ENCODE data around the gene ADCY5. TPM values are rescaled to one million over a fixed set of nuclear protein-coding genes. Genes with fewer than 3 reads are reported as not detected.

ADCY5 gene
- total RNA-seq, 1 experiment from 2014 or later = 0.49 TPM

DNA sequence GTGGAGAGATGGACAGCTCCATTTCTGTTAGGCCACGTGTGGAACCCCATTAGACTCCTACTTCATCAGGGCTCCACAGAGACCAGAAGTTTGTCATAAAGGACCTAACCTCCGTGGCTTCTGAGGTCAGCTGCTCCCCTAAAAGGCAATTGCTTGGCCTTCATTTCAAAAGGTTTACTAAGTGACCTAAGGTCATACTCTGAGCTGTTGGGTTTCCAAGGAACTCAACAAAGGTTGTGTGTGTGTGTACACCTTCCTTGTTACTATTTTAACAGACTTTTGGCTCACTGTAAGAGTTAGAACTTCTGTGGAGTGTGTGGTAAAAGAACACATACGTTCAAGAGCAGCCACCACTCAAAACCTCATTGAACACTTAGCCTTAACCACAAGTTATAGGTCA is 173.2 kb downstream of the ADCY5 start:
- Histone ChIP-seq H3K27ac (ENCODE audit: low read depth, low read length) (no peak overlapping the region), H3K4me3 (replicated peaks in 1 of 2; ENCODE audit: low read depth in 1 of 2, low read length in 2 of 2) (no peak overlapping the region), H3K4me1 (ENCODE audit: control insufficient read depth in 1 of 2, insufficient read depth in 2 of 2, low read length in 2 of 2) (no peaks in the 10 kb centered on the region), H3K9ac (ENCODE audit: low read length) (no peak overlapping the region), H3K27me3 (ENCODE audit: insufficient read depth, low read length) (no peaks in the 10 kb centered on the region), H2AFZ (ENCODE audit: low read depth, low read length, poor library complexity, severe bottlenecking) (no peak overlapping the region), H3K4me2 (ENCODE audit: low read length) (no peak overlapping the region), H3K36me3 (ENCODE audit: control insufficient read depth in 1 of 2, insufficient read depth in 2 of 2, low read length in 2 of 2) (no peaks in the 10 kb centered on the region), H3K9me3 (ENCODE audit: control insufficient read depth in 1 of 2, insufficient read depth in 1 of 2, low read depth in 1 of 2, low read length in 2 of 2) (no peaks in the 10 kb centered on the region), H3K79me2 (ENCODE audit: insufficient read depth, low read length) (no peaks in the 10 kb centered on the region), H4K20me1 (ENCODE audit: insufficient read depth) (no peaks in the 10 kb centered on the region), H3K9me2 (ENCODE audit: insufficient read depth) (no peaks in the 10 kb centered on the region)
- ChIA-PET POLR2A (no interaction called here), CTCF (interaction anchor here (1.2 kb wide), 1 partner anchor 11 kb away, joined by 3 read pairs; no protein-coding TSS in a partner anchor), RAD21 (ENCODE audit: low non-redundant PET in 1 of 2, low total read pairs in 2 of 2, uncharacterized antibody in 2 of 2, unreplicated experiment in 2 of 2) (no interaction called here)
- no peak for TF ChIP-seq YY1 (IDR thresholded peaks at IDR 0.05; ENCODE audit: extremely low read depth, insufficient replicate concordance, low read depth, low read length)
- TF ChIP-seq CTCF (IDR thresholded peaks at IDR 0.05 in 2 of 3, conservative IDR thresholded peaks at IDR 0.05 in 1 of 3; ENCODE audit: borderline replicate concordance in 1 of 3, insufficient read depth in 1 of 3, low read depth in 2 of 3, low read length in 2 of 3) = no peak
- TF ChIP-seq CEBPB (IDR thresholded peaks at IDR 0.05; ENCODE audit: low read depth) = no peak
- TF ChIP-seq ZFX (IDR thresholded peaks at IDR 0.05) = no peak
- TF ChIP-seq ZBTB33 (IDR thresholded peaks at IDR 0.05; ENCODE audit: extremely low read depth, insufficient replicate concordance, low read length) = no peak
- no peak for TF ChIP-seq TCF7L2 (IDR thresholded peaks at IDR 0.05; ENCODE audit: borderline replicate concordance, extremely low read depth, insufficient read depth, insufficient read length)
- TF ChIP-seq MAX (IDR thresholded peaks at IDR 0.05) = no peak
- TF ChIP-seq POLR2AphosphoS5 (IDR thresholded peaks at IDR 0.05; ENCODE audit: low read depth, low read length) = no peak
- no peak for TF ChIP-seq SIN3A (IDR thresholded peaks at IDR 0.05; ENCODE audit: low read depth)
- no peak for TF ChIP-seq CBX3 (IDR thresholded peaks at IDR 0.05; ENCODE audit: low read depth)
- TF ChIP-seq EZH2phosphoT487 (IDR thresholded peaks at IDR 0.05; ENCODE audit: borderline replicate concordance) = no peak
- TF ChIP-seq EZH2 (IDR thresholded peaks at IDR 0.05) = no peak
- no peak for TF ChIP-seq SRF (IDR thresholded peaks at IDR 0.05; ENCODE audit: low read depth)
- no peak for TF ChIP-seq EGR1 (IDR thresholded peaks at IDR 0.05; ENCODE audit: low read depth)
- TF ChIP-seq ELF1 (IDR thresholded peaks at IDR 0.05; ENCODE audit: borderline replicate concordance, low read depth) = no peak
- no peak for TF ChIP-seq JUND (IDR thresholded peaks at IDR 0.05)
- ATAC-seq (no peak), DNase-seq (ENCODE audit: low read depth, low spot score) (no peak)
- BruUV-seq (replicated peaks) = no TSS peak
- intact Hi-C loops (cut with micrococcal nuclease) = no loop called here
